CD4-positive, CD25-positive, alpha-beta regulatory T cell (primary cell): ENCODE results near the gene NACAD. TPM values are rescaled to one million over a fixed set of nuclear protein-coding genes. Genes with fewer than 3 reads are reported as not detected.

ENCODE experiments used
- ATAC-seq, 2 donors: fragments of 150-1000 bp; cut with Tn5 transposase; one replicate each; pipeline ENCODE4 v1.10.0; 2021; ENCODE audit warnings: low read depth in 2 of 2, moderate number of reproducible peaks in 2 of 2, moderate library complexity in 1 of 2
- DNase-seq, 3 donors: peaks; one replicate each; pipeline versions ENCODE4 v3.0.0 to v3.0.0-alpha.2; 2012 to 2022; ENCODE audit warnings: mixed read lengths in 1 of 3
- H3K27ac ChIP-seq: one replicate; pipeline ENCODE4 v1.7.0; 2013; ENCODE audit warnings: mild to moderate bottlenecking, low read length; ENCODE audit not compliant: insufficient read depth, poor library complexity, severe bottlenecking
- H3K27me3 ChIP-seq: one replicate; pipeline ENCODE4 v1.7.0; 2013; ENCODE audit warnings: low read length; ENCODE audit not compliant: control insufficient read depth, insufficient read depth
- H3K36me3 ChIP-seq: one replicate; pipeline ENCODE4 v1.7.0; 2013; ENCODE audit warnings: mild to moderate bottlenecking, low read length, moderate library complexity; ENCODE audit not compliant: control insufficient read depth, insufficient read depth
- H3K4me1 ChIP-seq: 2 replicates; pipeline ENCODE4 v1.7.0; 2013; ENCODE audit warnings: mild to moderate bottlenecking, low read length; ENCODE audit not compliant: insufficient read depth, control insufficient read depth, poor library complexity, severe bottlenecking
- H3K4me3 ChIP-seq: one replicate; pipeline ENCODE4 v1.7.0; 2013; ENCODE audit warnings: low read depth, mild to moderate bottlenecking, low read length, moderate library complexity
- H3K9me3 ChIP-seq, 2 experiments: 1 replicate in 1 of 2; 2 replicates in 1 of 2; pipeline ENCODE4 v1.7.0; 2013; ENCODE audit warnings: low read length in 2 of 2, mild to moderate bottlenecking in 1 of 2, moderate library complexity in 1 of 2; ENCODE audit not compliant: control insufficient read depth in 2 of 2
- H3K27ac Mint-ChIP-seq, 3 donors: one replicate each; pipeline ENCODE4 v1.8.0; 2020 to 2022; ENCODE audit warnings: mild to moderate bottlenecking in 3 of 3, mixed read lengths in 3 of 3, moderate library complexity in 2 of 3
- H3K27me3 Mint-ChIP-seq: one replicate; pipeline ENCODE4 v1.8.0; 2022; ENCODE audit warnings: mild to moderate bottlenecking, mixed read lengths
- H3K36me3 Mint-ChIP-seq: one replicate; pipeline ENCODE4 v1.8.0; 2020; ENCODE audit warnings: mixed read lengths
- H3K4me1 Mint-ChIP-seq, 4 donors: one replicate each; pipeline ENCODE4 v1.8.0; 2020 to 2022; ENCODE audit warnings: mixed read lengths in 4 of 4, mild to moderate bottlenecking in 1 of 4
- H3K4me3 Mint-ChIP-seq, 4 donors: one replicate each; pipeline ENCODE4 v1.8.0; 2020 to 2022; ENCODE audit warnings: mild to moderate bottlenecking in 4 of 4, mixed read lengths in 4 of 4, moderate library complexity in 3 of 4
- H3K9me3 Mint-ChIP-seq, 7 donors: one replicate each; pipeline ENCODE4 v1.8.0; 2020 to 2022; ENCODE audit warnings: mixed read lengths in 7 of 7, mild to moderate bottlenecking in 3 of 7, moderate library complexity in 2 of 7
- polyA plus RNA-seq, 4 donors: library from polyadenylated mRNA; unstranded; fragments of 300-500 nt; fragmentation: Illumina TruSeq; gene quantifications; one replicate each; pipeline ENCODE4 v1.2.3, GENCODE V29; 2021
- total RNA-seq: library from RNA; stranded (reverse); gene quantifications from one replicate; pipeline ENCODE4 v1.2.3, GENCODE V29; 2022

Gene NACAD
- total and polyA plus RNA-seq, 5 donors from 2014 or later: 0.07 TPM; not detected in 4

DNA sequence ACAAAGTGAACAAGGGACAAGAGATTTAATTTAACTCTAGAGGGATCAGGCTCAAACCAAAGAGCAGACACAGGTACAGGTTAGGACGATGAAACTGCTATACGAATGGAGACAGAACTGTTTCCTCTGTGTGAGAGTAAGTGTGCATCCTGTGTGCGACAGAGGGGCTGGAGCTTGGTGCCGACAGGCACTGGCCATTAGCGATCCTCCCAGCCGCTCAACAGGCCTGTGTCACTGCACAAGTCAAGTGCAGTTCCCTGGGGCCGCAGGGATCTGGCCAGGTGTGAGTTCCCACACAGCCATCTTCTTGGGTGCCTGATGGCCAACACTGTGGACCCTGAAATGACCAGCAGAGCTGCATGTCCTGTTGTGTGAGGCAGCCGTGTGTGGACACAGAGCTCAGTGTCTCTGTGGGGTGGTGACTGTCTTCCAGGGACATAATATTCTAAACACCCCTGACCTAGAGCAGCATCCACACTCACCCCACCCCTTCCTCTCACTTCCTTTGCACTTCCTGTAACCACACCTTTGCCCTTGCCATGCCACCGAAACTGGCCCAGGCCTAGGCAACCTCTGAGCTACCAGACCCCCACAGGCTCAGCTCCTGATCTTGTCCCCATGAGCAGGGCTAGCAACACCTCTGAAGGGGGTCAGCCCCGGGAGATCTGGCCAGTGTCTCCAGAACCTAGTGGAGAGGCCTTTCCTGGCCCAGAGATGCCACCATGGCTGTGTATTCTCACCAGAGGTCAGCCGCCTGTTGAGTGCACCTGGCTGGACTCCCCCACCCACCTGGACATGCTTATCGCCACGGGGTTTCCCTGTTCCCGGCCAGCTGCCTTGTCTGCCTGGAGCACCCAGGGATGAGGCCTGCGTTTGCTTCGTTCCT is 34.4 kb upstream of the NACAD start:
- Histone ChIP-seq H3K4me1 (peaks cover 15% of the 10 kb centered on the region), H3K27me3 (no peaks in the 10 kb centered on the region), H3K4me3 (peak overlapping the region; percentile 30), H3K36me3 (no peaks in the 10 kb centered on the region), H3K27ac (no peak overlapping the region), H3K9me3 (no peaks in the 10 kb centered on the region)
- Mint-ChIP-seq H3K4me1 (peaks cover 4 to 20% (median 15%) of the 10 kb centered on the region in 4 donors), H3K36me3 (peaks cover 4% of the 10 kb centered on the region), H3K4me3 (peak overlapping the region; percentile 19 to 76 (median 60)), H3K9me3 (no peaks in the 10 kb centered on the region), H3K27me3 (peaks cover 5% of the 10 kb centered on the region), H3K27ac (peak overlapping the region; percentile 17 to 92 (median 47))
- DNase-seq (peak in 1 of 3 donors; percentile 74), ATAC-seq (peak; percentile 31 to 44)

- no peak for ATAC-seq
- no peaks in the 10 kb centered on the region for H3K9me3 Mint-ChIP-seq
- H3K27ac ChIP-seq: no peak overlapping the region
- H3K9me3 ChIP-seq: no peaks in the 10 kb centered on the region
- no peak overlapping the region for H3K27ac Mint-ChIP-seq
- H3K36me3 ChIP-seq: no peaks in the 10 kb centered on the region
- H3K4me1 ChIP-seq: peaks cover 15% of the 10 kb centered on the region
- H3K4me3 ChIP-seq: no peak overlapping the region
- peaks cover 20% of the 10 kb centered on the region for H3K27me3 Mint-ChIP-seq
- peaks cover 4% of the 10 kb centered on the region for H3K36me3 Mint-ChIP-seq
- peaks cover 0 to 20% (median 15%) of the 10 kb centered on the region in 4 donors for H3K4me1 Mint-ChIP-seq
- H3K4me3 Mint-ChIP-seq: peak overlapping the region in 1 of 4 donors; percentile 2
- H3K27me3 ChIP-seq: peaks cover 16% of the 10 kb centered on the region
- DNase-seq: no peak
These were observed 30.8 kb upstream of the NACAD start for GRCh38 chr7:45119550-45119949.

GRCh38 chr7:45118889-45119331 is 30.1 kb upstream of the NACAD start:
- H3K27ac ChIP-seq: no peak overlapping the region
- ATAC-seq (no peak), DNase-seq (no peak)
- peaks cover 4% of the 10 kb centered on the region for H3K36me3 Mint-ChIP-seq
- peaks cover 15% of the 10 kb centered on the region for H3K4me1 ChIP-seq
- peaks cover 23% of the 10 kb centered on the region for H3K27me3 Mint-ChIP-seq
- no peaks in the 10 kb centered on the region for H3K9me3 ChIP-seq
- H3K4me3 Mint-ChIP-seq: no peak overlapping the region
- H3K27ac Mint-ChIP-seq: no peak overlapping the region
- H3K4me1 Mint-ChIP-seq: peaks cover 0 to 20% (median 14%) of the 10 kb centered on the region in 4 donors
- H3K4me3 ChIP-seq: no peak overlapping the region
- H3K36me3 ChIP-seq: no peaks in the 10 kb centered on the region
- no peaks in the 10 kb centered on the region for H3K9me3 Mint-ChIP-seq
- peaks cover 22% of the 10 kb centered on the region for H3K27me3 ChIP-seq

DNA sequence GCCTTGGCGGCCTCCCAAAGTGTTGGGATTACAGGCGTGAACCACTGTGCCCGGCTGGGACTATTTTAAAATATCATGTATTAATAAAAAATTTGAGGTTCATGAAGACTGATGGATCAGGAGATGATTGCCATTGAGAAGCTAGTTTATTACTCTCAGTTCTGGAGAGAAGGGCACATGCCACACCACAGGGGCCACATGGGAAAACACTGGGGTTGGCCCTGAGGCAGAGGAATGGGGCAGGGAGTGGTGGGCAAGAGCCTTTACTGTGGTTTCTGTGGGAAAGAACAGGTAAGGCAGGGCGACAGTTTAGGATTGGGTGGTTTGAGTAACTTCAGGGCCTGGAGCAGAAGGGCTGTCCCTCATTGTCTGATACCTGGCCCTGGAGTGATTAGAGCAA is 29.5 kb upstream of the NACAD start:
- Histone ChIP-seq H3K9me3 (no peaks in the 10 kb centered on the region), H3K27ac (no peak overlapping the region), H3K27me3 (peaks cover 22% of the 10 kb centered on the region), H3K4me1 (peaks cover 10% of the 10 kb centered on the region), H3K4me3 (no peak overlapping the region), H3K36me3 (no peaks in the 10 kb centered on the region)
- Mint-ChIP-seq H3K36me3 (peaks cover 4% of the 10 kb centered on the region), H3K9me3 (peaks cover 0 to 1% (median 0%) of the 10 kb centered on the region in 7 donors), H3K4me1 (peaks cover 0 to 15% (median 10%) of the 10 kb centered on the region in 4 donors), H3K27ac (no peak overlapping the region), H3K4me3 (no peak overlapping the region), H3K27me3 (peaks cover 26% of the 10 kb centered on the region)
- ATAC-seq: no peak
- no peak for DNase-seq

DNA sequence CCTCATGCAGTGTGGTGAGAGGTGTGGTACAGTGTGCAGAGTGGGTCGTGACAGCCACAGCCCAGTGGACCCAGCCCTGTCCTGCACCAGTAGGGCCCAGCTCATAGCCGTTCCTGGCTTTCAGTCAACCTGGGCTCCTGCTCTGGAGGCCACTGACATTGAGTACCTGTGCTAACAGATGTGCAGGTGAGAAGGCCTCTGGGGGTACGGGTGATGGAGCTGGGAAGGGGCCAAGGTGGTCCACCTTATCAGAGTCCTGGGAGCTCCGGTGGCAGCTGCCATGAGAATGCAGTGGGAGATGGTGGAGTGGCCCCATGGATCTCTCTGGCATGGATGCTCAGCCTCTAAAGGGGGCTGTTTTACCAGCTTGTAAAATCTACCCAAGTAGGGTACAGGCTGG is 28.8 kb upstream of the NACAD start:
- Histone ChIP-seq H3K27ac (no peak overlapping the region), H3K36me3 (no peaks in the 10 kb centered on the region), H3K27me3 (peaks cover 22% of the 10 kb centered on the region), H3K9me3 (no peaks in the 10 kb centered on the region), H3K4me3 (no peak overlapping the region), H3K4me1 (peaks cover 3% of the 10 kb centered on the region)
- no peak for DNase-seq
- Mint-ChIP-seq H3K36me3 (peaks cover 4% of the 10 kb centered on the region), H3K9me3 (peaks cover 0 to 1% (median 0%) of the 10 kb centered on the region in 7 donors), H3K27ac (no peak overlapping the region), H3K4me3 (no peak overlapping the region), H3K27me3 (peaks cover 30% of the 10 kb centered on the region), H3K4me1 (peaks cover 6 to 8% (median 7%) of the 10 kb centered on the region in 4 donors)
- no peak for ATAC-seq

GRCh38 chr7:45116048-45116447 is 27.3 kb upstream of the NACAD start:
- peaks cover 3% of the 10 kb centered on the region for H3K36me3 Mint-ChIP-seq
- no peak overlapping the region for H3K4me3 ChIP-seq
- H3K27me3 Mint-ChIP-seq: peaks cover 37% of the 10 kb centered on the region
- no peaks in the 10 kb centered on the region for H3K9me3 ChIP-seq
- ATAC-seq (no peak), DNase-seq (no peak)
- no peak overlapping the region for H3K27ac Mint-ChIP-seq
- peaks cover 22% of the 10 kb centered on the region for H3K27me3 ChIP-seq
- H3K36me3 ChIP-seq: no peaks in the 10 kb centered on the region
- H3K4me1 ChIP-seq: peaks cover 1% of the 10 kb centered on the region
- H3K27ac ChIP-seq: no peak overlapping the region
- H3K4me3 Mint-ChIP-seq: peak overlapping the region in 2 of 4 donors; percentile 15 to 44
- H3K9me3 Mint-ChIP-seq: peaks cover 0 to 1% (median 0%) of the 10 kb centered on the region in 7 donors
- peaks cover 5 to 17% (median 9%) of the 10 kb centered on the region in 4 donors for H3K4me1 Mint-ChIP-seq

GRCh38 chr7:45114926-45115325 is 26.2 kb upstream of the NACAD start:
- Mint-ChIP-seq H3K27ac (no peak overlapping the region), H3K4me1 (peaks cover 10 to 28% (median 17%) of the 10 kb centered on the region in 4 donors), H3K27me3 (peaks cover 37% of the 10 kb centered on the region), H3K9me3 (peaks cover 0 to 1% (median 0%) of the 10 kb centered on the region in 7 donors), H3K36me3 (peaks cover 3% of the 10 kb centered on the region), H3K4me3 (peak overlapping the region in 1 of 4 donors; percentile 6)
- peaks cover 12% of the 10 kb centered on the region for H3K4me1 ChIP-seq
- no peaks in the 10 kb centered on the region for H3K9me3 ChIP-seq
- H3K27ac ChIP-seq: no peak overlapping the region
- peaks cover 22% of the 10 kb centered on the region for H3K27me3 ChIP-seq
- no peak overlapping the region for H3K4me3 ChIP-seq
- DNase-seq (no peak), ATAC-seq (no peak)
- H3K36me3 ChIP-seq: no peaks in the 10 kb centered on the region
